Fibroblast of lung (primary cell): ENCODE data around the gene MKLN1.

Source experiments
- CTCF ChIP-seq, 2 donors: IDR thresholded peaks in 1 of 2; conservative IDR thresholded peaks in 1 of 2; 1 replicate in 1 of 2; 2 replicates in 1 of 2; pipeline ENCODE4 v1.5.1; 2011 to 2012; ENCODE audit warnings: low read length in 2 of 2, control low read depth in 1 of 2, inconsistent platforms in 1 of 2, low read depth in 1 of 2, mild to moderate bottlenecking in 1 of 2
- EZH2 ChIP-seq: IDR thresholded peaks from 2 replicates; pipeline ENCODE4 v1.5.1; 2012; ENCODE audit warnings: low read length, control low read depth, mild to moderate bottlenecking; ENCODE audit errors: missing control alignments

- TF ChIP-seq CTCF (conservative IDR thresholded peaks at IDR 0.05 in 1 of 2, IDR thresholded peaks at IDR 0.05 in 1 of 2; ENCODE audit: low read depth in 1 of 2, low read length in 2 of 2): no peak
- no peak for TF ChIP-seq EZH2
These were observed 165.4 kb downstream of the MKLN1 start for GRCh38 chr7:131493081-131493480.
